Uterus (tissue), 2 donors: Measurements from ENCODE around the gene NAE1.

Experiments
- POLR2A ChIP-seq, 2 donors: fragments of 450-650 bp; IDR thresholded peaks; one replicate each; pipeline ENCODE4 v1.6.1; 2016; ENCODE audit warnings: antibody characterized with exemption in 2 of 2, mild to moderate bottlenecking in 1 of 2, moderate library complexity in 1 of 2
- TF ChIP-seq, protein P1 (sequence below), 4 experiments: fragments of 200-600 bp in 2 of 4; fragments of 450-650 bp in 2 of 4; sonication (generic) in 2 of 4; IDR thresholded peaks; one replicate each; pipeline ENCODE4 v1.5.1; 2016 to 2019; ENCODE audit warnings: antibody characterized with exemption in 4 of 4, mild to moderate bottlenecking in 2 of 4, moderate library complexity in 1 of 4

DNA sequence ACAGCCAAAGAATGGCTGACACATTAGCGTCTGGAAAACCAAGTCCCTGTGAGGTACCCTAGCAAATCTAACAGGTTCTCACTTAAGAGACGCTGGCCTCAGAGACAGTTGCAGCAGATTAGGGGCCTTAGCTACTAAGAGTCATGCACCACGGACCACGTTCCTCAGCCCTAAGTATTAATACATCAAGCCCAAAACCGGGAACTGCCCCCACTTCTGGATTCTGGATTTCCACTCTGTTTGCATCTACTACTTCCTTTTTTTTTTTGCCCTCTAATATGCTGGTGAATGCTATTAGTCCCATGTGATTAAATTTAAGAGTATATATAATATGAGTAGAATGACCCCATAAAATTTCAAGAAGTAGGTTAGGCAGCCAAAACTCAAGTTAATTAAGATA is 28.6 kb downstream of the NAE1 start:
- TF ChIP-seq, protein P1, sequence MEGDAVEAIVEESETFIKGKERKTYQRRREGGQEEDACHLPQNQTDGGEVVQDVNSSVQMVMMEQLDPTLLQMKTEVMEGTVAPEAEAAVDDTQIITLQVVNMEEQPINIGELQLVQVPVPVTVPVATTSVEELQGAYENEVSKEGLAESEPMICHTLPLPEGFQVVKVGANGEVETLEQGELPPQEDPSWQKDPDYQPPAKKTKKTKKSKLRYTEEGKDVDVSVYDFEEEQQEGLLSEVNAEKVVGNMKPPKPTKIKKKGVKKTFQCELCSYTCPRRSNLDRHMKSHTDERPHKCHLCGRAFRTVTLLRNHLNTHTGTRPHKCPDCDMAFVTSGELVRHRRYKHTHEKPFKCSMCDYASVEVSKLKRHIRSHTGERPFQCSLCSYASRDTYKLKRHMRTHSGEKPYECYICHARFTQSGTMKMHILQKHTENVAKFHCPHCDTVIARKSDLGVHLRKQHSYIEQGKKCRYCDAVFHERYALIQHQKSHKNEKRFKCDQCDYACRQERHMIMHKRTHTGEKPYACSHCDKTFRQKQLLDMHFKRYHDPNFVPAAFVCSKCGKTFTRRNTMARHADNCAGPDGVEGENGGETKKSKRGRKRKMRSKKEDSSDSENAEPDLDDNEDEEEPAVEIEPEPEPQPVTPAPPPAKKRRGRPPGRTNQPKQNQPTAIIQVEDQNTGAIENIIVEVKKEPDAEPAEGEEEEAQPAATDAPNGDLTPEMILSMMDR (IDR thresholded peaks at IDR 0.05): no peak
- no peak for TF ChIP-seq POLR2A (IDR thresholded peaks at IDR 0.05)
